Neuron (in vitro differentiated cells): Measurements from ENCODE around the gene OXLD1.

Source experiments
- H2AFZ ChIP-seq: one replicate; pipeline ENCODE4 v1.6.1; 2013; ENCODE audit warnings: low read depth, mild to moderate bottlenecking, inconsistent platforms, low read length, moderate library complexity
- H3K27me3 ChIP-seq: one replicate; pipeline ENCODE4 v1.6.1; 2013; ENCODE audit warnings: low read length; ENCODE audit not compliant: insufficient read depth
- H3K36me3 ChIP-seq: one replicate; pipeline ENCODE4 v1.6.1; 2013; ENCODE audit warnings: low read length; ENCODE audit not compliant: insufficient read depth
- H3K4me1 ChIP-seq: one replicate; pipeline ENCODE4 v1.6.1; 2013; ENCODE audit warnings: low read length; ENCODE audit not compliant: insufficient read depth
- H3K4me3 ChIP-seq: 2 replicates; pipeline ENCODE4 v1.5.1; 2013; ENCODE audit warnings: mild to moderate bottlenecking, low read length, moderate library complexity
- H3K9me3 ChIP-seq: one replicate; pipeline ENCODE4 v1.6.1; 2013; ENCODE audit warnings: low read length

Gene OXLD1

DNA sequence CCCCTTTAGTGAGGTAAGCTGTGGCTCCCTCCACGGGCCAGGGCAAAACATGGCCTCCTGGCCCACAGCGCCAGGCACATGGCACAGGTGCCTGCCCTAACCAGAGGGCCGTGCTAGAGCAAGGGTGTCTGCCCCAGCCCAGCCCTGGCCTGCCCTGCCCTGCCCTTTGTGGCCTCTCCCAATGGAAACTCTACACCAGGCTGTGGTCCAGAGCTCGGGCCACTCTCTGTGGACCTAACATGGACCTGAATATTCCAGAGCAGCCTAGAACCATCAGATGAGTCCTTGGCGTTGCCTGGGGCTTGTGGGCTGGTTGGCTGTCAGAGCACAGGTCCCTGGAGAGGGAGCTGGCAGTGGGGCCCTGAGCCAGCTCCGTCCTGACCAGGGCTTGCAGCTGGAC is 28.8 kb upstream of the OXLD1 start:
- Histone ChIP-seq H3K36me3 (peaks cover 80% of the 10 kb centered on the region), H2AFZ (no peak overlapping the region), H3K9me3 (no peaks in the 10 kb centered on the region), H3K4me1 (no peaks in the 10 kb centered on the region), H3K4me3 (no peak overlapping the region), H3K27me3 (no peaks in the 10 kb centered on the region)

DNA sequence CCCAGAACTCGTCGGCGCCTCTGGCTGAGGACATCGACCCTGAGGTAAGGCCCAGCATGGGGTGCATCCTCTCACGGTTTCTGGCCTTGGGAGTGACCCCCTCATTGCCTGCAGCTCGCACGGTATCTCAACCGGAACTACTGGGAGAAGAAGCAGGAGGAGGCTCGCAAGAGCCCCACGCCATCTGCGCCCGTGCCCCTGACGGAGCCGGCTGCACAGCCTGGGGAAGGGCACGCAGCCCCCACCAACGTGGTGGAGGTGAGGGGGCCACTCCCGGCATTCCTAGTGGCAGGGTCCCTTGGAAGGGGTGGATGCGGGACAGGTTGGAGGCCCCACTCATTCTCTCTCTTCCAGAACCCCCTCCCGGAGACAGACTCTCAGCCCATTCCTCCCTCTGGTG is 28.4 kb upstream of the OXLD1 start:
- no peaks in the 10 kb centered on the region for H3K4me1 ChIP-seq
- H2AFZ ChIP-seq = no peak overlapping the region
- H3K36me3 ChIP-seq = peaks cover 84% of the 10 kb centered on the region
- no peaks in the 10 kb centered on the region for H3K9me3 ChIP-seq
- H3K4me3 ChIP-seq = no peak overlapping the region
- no peaks in the 10 kb centered on the region for H3K27me3 ChIP-seq

DNA sequence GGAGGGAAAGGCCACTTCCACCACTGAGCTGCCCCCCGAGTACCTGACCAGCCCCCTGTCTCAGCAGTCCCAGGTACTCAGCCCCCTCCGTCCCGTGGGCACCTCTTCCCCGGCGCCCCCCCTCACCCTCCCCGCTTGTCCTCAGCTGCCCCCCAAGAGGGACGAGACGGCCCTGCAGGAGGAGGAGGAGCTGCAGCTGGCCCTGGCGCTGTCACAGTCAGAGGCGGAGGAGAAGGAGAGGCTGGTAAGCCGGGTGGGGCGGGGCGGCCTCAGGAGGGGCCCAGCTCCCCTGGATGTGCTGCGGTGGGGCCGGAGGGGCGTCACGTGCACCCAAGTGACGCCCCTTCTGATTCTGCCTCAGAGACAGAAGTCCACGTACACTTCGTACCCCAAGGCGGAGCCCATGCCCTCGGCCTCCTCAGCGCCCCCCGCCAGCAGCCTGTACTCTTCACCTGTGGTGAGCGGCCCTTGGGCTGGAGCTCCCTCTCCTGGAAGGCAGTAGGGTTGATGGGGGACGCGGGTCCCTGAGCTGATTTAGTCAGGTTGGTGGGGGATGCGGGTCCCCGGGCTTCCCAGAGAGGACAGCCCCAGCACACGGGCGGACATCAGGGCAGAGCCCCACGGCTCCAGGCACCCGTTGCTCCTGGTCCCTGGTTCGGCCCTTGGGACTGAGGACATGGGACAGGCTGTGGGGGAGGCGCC is 27.3 kb upstream of the OXLD1 start:
- H3K4me3 ChIP-seq = no peak overlapping the region
- H3K27me3 ChIP-seq = no peaks in the 10 kb centered on the region
- no peaks in the 10 kb centered on the region for H3K4me1 ChIP-seq
- H2AFZ ChIP-seq = no peak overlapping the region
- H3K9me3 ChIP-seq = no peaks in the 10 kb centered on the region
- H3K36me3 ChIP-seq = peaks cover 91% of the 10 kb centered on the region

DNA sequence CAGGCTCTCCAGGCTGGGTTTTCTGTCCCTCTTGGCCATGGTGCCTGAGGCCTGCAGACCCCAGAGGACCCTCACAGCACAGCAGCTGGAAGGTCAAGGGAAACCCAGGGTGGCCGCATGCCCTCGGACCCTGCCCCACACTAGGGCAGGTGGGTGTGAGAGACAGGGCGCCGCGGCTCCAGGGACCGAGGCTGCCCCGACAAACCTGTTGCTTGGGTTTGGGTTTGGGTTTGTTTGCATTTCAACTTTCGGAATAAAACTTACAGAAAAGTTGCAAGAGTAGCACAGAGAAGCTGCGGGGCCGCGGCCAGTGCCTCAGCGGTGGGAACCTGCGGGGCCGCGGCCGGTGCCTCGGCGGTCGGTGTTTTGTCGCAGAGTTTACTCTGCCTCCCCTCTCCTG is 25.2 kb upstream of the OXLD1 start:
- Histone ChIP-seq H3K27me3 (no peaks in the 10 kb centered on the region), H2AFZ (no peak overlapping the region), H3K9me3 (no peaks in the 10 kb centered on the region), H3K4me3 (no peak overlapping the region), H3K36me3 (peaks cover 89% of the 10 kb centered on the region), H3K4me1 (no peaks in the 10 kb centered on the region)

DNA sequence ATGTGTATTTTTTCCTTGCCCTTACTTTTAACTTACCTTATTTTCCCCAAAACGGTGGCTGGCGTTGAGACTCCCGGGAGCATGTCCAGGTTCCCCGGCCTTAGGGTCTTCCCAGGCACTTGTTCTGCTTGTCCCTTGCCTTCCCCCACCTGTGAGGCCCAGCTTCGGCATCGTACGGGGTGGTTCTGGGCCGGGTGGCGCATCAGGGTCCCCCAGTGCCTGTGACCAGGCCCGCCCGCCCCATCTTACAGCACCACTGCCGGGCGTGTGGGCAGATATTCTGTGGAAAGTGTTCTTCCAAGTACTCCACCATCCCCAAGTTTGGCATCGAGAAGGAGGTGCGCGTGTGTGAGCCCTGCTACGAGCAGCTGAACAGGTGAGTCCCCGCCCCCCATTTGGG is 24.8 kb upstream of the OXLD1 start:
- no peak overlapping the region for H2AFZ ChIP-seq
- peaks cover 89% of the 10 kb centered on the region for H3K36me3 ChIP-seq
- no peaks in the 10 kb centered on the region for H3K9me3 ChIP-seq
- no peaks in the 10 kb centered on the region for H3K27me3 ChIP-seq
- H3K4me1 ChIP-seq = no peaks in the 10 kb centered on the region
- no peak overlapping the region for H3K4me3 ChIP-seq

DNA sequence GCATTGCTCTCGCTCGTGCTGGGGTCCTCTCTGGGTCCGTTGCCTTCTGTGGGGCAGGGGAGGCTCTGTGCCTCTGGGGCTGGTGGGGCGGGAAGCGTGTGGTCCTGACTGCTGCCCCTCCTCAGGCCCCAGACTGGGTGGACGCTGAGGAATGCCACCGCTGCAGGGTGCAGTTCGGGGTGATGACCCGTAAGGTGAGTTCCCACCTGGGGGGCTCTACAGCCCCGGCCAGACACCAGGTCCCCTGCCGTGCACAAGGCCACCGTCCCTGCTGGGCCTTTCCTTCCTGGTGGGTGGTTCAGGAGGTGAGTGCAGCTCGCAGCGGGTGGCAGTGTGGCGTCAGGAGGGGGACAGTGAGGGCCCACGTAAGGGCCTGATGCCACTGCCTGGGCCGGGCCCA is 24.1 kb upstream of the OXLD1 start:
- no peak overlapping the region for H2AFZ ChIP-seq
- H3K9me3 ChIP-seq = no peaks in the 10 kb centered on the region
- H3K27me3 ChIP-seq = no peaks in the 10 kb centered on the region
- peaks cover 1% of the 10 kb centered on the region for H3K4me1 ChIP-seq
- peaks cover 83% of the 10 kb centered on the region for H3K36me3 ChIP-seq
- H3K4me3 ChIP-seq = no peak overlapping the region

DNA sequence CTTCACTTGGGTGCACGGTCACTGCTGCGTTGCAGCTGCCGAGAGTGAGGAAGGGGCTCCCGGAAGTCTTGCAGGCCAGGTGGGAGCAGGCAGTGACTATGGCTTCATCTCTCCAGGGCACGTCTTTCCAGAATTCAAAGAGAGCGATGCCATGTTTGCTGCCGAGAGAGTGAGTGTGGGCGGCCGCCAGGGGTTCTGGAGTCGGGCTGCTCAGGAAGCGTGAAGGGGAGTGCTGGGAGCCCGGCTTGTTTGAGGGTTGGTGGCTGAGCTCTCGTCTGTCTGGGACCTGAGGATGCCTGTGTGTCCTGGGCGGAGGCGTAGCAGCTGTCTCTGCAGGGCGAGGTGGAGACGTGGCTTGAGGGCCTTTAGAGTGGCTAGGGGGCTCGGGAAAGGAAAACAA is 23.7 kb upstream of the OXLD1 start:
- Histone ChIP-seq H3K36me3 (peaks cover 78% of the 10 kb centered on the region), H3K27me3 (no peaks in the 10 kb centered on the region)

DNA sequence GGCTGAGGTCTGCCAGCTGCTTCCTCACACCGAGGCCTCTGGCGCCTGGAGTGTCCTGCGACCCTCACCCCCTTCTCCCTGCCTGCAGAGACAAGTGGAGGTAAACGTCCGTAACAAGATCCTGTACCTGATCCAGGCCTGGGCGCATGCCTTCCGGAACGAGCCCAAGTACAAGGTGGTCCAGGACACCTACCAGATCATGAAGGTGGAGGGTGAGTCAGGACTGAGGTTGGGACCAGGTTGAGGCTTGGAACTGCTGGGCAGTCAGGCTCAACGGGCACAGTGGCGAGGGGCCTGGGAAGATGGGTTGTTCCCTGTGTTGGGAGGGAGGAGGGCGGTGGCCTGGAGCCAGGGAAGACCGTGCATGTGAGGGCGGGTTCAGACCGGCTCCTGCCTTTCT is 22.2 kb upstream of the OXLD1 start:
- Histone ChIP-seq H3K27me3 (no peaks in the 10 kb centered on the region), H3K4me3 (no peak overlapping the region), H2AFZ (no peak overlapping the region), H3K36me3 (peaks cover 64% of the 10 kb centered on the region), H3K9me3 (no peaks in the 10 kb centered on the region), H3K4me1 (peaks cover 15% of the 10 kb centered on the region)

More for the DNA sequence above, 23.7 kb upstream of the OXLD1 start:
- Histone ChIP-seq H3K4me3 (no peak overlapping the region), H3K9me3 (no peaks in the 10 kb centered on the region), H3K4me1 (peaks cover 6% of the 10 kb centered on the region), H2AFZ (no peak overlapping the region)

DNA sequence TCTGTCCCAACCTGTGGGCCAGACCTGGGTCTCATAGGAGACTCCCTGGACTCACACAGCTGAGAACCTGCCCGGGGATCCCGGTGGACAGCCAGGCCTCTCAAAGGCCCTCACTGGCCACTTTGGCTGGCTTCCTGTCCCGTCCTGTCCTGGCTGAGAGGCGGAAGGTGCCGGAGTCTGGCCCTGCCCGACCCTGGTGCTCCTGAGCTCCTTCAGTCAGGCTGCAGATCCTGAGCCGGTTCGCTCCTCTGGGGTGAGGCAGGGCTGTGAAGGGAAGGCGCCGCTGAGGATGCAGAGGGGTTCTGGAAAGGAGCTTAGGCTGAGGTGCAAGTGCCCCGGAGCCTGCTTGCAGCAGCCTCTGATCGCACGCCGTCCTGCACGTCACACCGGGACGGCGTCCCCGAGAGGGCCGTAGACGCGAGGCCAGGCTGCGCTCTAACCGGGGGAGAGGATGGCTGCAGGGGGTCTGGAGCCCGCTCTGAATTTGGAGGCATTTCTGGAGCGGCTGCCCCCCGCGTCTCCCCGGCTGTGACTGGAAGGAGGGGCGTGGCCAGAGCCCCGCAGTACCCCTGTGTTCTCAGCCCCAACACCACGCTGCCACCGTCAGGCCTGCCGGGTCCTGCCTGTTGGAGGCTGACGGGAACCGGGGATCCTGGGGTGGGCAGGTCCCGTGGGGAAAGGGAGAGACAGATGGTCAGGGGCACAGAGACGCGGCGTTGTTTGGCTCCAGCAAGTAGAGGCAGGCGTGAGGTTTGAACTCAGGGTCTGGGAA is 21.6 kb upstream of the OXLD1 start:
- peaks cover 15% of the 10 kb centered on the region for H3K4me1 ChIP-seq
- H2AFZ ChIP-seq = no peak overlapping the region
- H3K36me3 ChIP-seq = peaks cover 58% of the 10 kb centered on the region
- no peak overlapping the region for H3K4me3 ChIP-seq
- H3K9me3 ChIP-seq = no peaks in the 10 kb centered on the region
- H3K27me3 ChIP-seq = no peaks in the 10 kb centered on the region

DNA sequence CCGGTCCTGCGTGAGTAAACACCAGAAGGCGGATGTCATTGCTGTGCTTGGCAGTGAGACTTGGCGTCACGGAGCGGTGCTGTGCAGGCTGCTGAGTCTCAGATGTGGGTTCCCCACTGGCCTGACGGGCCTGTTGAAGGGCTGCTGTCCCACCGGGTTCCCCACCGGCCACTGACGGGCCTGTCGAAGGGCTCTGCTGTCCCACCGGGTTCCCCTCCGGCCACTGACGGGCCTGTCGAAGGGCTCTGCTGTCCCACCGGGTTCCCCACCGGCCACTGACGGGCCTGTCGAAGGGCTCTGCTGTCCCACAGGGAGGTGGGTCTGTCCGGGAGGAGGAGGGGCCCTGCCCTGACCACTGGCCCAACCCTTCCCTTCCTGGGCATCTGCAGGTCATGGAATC is 20.2 kb upstream of the OXLD1 start:
- Histone ChIP-seq H2AFZ (no peak overlapping the region), H3K4me3 (no peak overlapping the region), H3K4me1 (peaks cover 21% of the 10 kb centered on the region), H3K9me3 (no peaks in the 10 kb centered on the region), H3K36me3 (peaks cover 51% of the 10 kb centered on the region), H3K27me3 (no peaks in the 10 kb centered on the region)

DNA sequence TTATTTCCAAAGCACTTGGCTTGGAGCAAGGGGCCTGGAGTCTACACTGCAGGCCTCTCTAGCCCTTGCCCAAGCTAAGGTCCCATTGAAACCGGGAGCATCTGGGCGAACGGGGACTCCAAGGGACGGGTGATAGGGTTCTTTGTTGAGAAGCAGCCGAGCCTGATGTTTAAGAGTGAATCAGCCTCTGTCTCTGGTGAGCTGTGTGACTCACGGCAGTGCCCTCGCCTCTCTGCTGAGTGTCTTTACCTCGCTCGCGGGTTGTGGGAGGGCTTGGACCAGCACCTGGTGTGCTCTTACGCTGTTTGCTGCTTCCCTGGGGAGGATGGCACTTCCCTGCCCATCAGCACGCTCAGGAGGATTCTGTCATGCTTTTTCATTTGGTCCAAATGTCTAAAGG is 18.7 kb upstream of the OXLD1 start:
- Histone ChIP-seq H3K4me3 (peak overlapping the region; percentile 86), H3K9me3 (no peaks in the 10 kb centered on the region), H3K4me1 (peaks cover 21% of the 10 kb centered on the region), H3K36me3 (peaks cover 42% of the 10 kb centered on the region), H2AFZ (no peak overlapping the region), H3K27me3 (no peaks in the 10 kb centered on the region)

DNA sequence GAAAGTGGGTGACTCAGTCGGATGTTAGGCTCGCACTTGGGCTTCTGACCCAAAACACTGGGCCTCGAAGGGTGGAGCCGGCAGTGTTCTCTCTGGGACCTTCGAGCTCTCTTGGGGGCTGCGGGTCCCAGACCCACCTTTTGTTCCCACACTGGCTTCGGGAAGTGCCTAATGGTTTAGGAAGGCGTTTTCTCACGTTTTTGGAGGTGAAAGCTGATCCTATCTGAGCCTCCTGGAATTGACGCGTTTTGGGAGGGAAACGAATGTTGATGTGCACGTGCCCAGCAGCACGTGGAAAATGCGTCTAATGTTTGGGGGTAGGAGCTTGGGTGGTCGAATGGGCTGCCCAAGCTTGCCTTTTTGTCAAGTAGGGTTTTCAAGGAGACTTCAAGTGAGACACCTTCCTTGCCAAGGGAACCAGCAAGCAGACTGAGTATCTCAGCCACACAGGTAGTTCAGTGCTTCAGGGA is 18.1 kb upstream of the OXLD1 start:
- Histone ChIP-seq H3K27me3 (no peaks in the 10 kb centered on the region), H3K9me3 (no peaks in the 10 kb centered on the region), H2AFZ (no peak overlapping the region), H3K4me1 (peaks cover 21% of the 10 kb centered on the region), H3K36me3 (peaks cover 36% of the 10 kb centered on the region), H3K4me3 (peak overlapping the region; percentile 86)

DNA sequence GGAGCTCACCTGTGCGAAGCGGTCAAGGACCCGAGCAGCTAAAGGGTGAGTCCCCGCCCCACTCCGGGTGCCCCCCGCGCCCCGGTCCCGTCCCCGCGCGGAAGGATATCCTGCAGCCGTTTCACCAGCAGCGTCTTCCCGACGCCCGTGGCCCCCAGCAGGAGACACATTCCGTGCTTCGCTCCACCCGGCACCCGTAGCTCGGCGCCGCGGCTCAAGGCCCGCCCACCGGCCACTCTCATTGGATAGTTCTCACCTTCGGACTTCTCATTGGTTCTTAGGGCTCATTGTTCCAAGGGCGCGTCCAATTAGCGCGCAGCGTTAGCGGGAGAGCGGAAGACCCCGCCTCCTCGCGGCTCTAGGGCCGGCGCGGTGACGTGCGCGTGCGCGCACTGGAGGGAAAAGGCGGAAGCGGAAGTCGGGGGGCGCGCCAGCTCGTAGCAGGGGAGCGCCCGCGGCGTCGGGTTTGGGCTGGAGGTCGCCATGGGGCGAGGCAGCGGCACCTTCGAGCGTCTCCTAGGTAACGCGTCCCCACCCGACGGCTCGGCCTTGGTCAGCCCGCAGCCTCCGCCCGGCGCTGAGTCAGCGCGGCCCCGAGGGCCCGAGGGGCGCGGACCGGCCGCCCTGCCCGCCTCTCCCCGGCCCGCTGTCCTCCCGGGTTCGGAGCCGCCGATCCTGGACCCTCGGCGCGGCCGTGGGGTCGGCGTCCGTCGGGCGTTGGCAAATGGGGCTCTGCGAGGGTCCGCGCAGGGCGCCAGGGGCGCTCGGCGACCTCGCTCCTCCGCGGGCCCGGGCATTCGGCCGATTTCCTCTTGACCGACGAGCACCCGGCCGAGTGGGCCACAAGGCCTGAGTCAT is 17.4 kb upstream of the OXLD1 start, which contains the start of the genes ARL16 and HGS:
TSS of gene ARL16 (minus strand) at position 214 of the 858 bp plus-strand sequence. CDS start at position 170, 44 bp downstream.
TSS of gene HGS (plus strand) at position 428 of the 858 bp plus-strand sequence. CDS start at position 484, 56 bp downstream.
- peak within 1 kb of the TSS; percentile 86 for H3K4me3 ChIP-seq
- H3K36me3 ChIP-seq = peaks cover 30% of the 10 kb centered on the region
- H2AFZ ChIP-seq = peak within 1 kb of the TSS; percentile 20
- H3K27me3 ChIP-seq = no peaks in the 10 kb centered on the region
- no peaks in the 10 kb centered on the region for H3K9me3 ChIP-seq
- H3K4me1 ChIP-seq = peaks cover 21% of the 10 kb centered on the region
